ENCODE data around the gene C3AR1. TPM values are rescaled to one million over a fixed set of nuclear protein-coding genes. Genes with fewer than 3 reads are reported as not detected.

C3AR1 gene
- total and polyA plus RNA-seq, 2 of the 13 experiments (the other 11 are each of a cell fraction or from before 2014, with no cell fraction given) = not detected

- CTCF ChIA-PET (ENCODE audit: low intra/inter-chr PET ratio, low total read pairs) = no interaction called here
- ATAC-seq (peak; percentile 93), FAIRE-seq (no peak), DNase-seq (ENCODE audit: low spot score) (peak; percentile 43)
- Histone ChIP-seq H3K36me3 (replicated peaks in 1 of 2; ENCODE audit: control insufficient read depth in 1 of 2, insufficient read depth in 2 of 2, low read length in 2 of 2) (no peaks in the 10 kb centered on the region), H2AFZ (ENCODE audit: low read length) (no peak overlapping the region), H3K79me2 (ENCODE audit: insufficient read depth, low read length) (no peaks in the 10 kb centered on the region), H3K27me3 (ENCODE audit: control insufficient read depth in 1 of 2, insufficient read depth in 2 of 2, low read length in 2 of 2) (peaks cover 0 to 13% of the 10 kb centered on the region in 2 experiments; a peak in 1 of 5 replicates), H3K4me2 (ENCODE audit: low read depth, low read length) (peak overlapping the region; percentile 74), H4K20me1 (ENCODE audit: insufficient read depth, low read length) (no peaks in the 10 kb centered on the region), H3K9ac (ENCODE audit: insufficient read depth, low read depth, low read length) (no peak overlapping the region), H3K9me3 (ENCODE audit: low read length) (no peaks in the 10 kb centered on the region), H3K4me1 (ENCODE audit: insufficient read depth, low read length) (peaks cover 6% of the 10 kb centered on the region), H3K4me3 (replicated peaks in 1 of 3; ENCODE audit: insufficient read depth in 1 of 3, low read depth in 2 of 3, low read length in 3 of 3) (peak overlapping the region; percentile 26 to 65 (median 54); a peak in 5 of 6 replicates), H3K27ac (ENCODE audit: extremely low read length, insufficient read depth, low read length) (no peak overlapping the region)
- 44% methylated on average over 32 of the region's 58 CpGs for WGBS (ENCODE audit: low lambda C conversion rate)
- no TSS peak for BruUV-seq (replicated peaks)
- POLR2A ChIA-PET = no interaction called here
- intact Hi-C loops (cut with micrococcal nuclease; ENCODE audit: unreplicated experiment) (no loop called here), in situ Hi-C loops (cut with HindIII; ENCODE audit: extremely low pct_ligation_motif_present, low pct_unique_long_range_greater_than_20kb) (no loop called here)
- no peak for TF ChIP-seq NR2F2 (IDR thresholded peaks at IDR 0.05; ENCODE audit: borderline replicate concordance, low read depth)
- TF ChIP-seq IKZF4 (CRISPR knock-in tag; IDR thresholded peaks at IDR 0.05; ENCODE audit: borderline replicate concordance, low read depth, not compliant biosample characterization) = no peak
- TF ChIP-seq ZNF703 (CRISPR knock-in tag; IDR thresholded peaks at IDR 0.05; ENCODE audit: borderline replicate concordance) = no peak
- peak; percentile 67 for TF ChIP-seq ZNF687 (CRISPR knock-in tag; IDR thresholded peaks at IDR 0.05)
- TF ChIP-seq ZNF574 (CRISPR knock-in tag; IDR thresholded peaks at IDR 0.05) = 0 out of 2 replicates have a peak, but pooled peaks have one; percentile 15
- TF ChIP-seq UBTF (CRISPR knock-in tag; IDR thresholded peaks at IDR 0.05) = peak; percentile 22; the same call in 1 of the 2 replicates
- TF ChIP-seq GABPB1 (CRISPR knock-in tag; IDR thresholded peaks at IDR 0.05) = 0 out of 2 replicates have a peak, but pooled peaks have one; percentile 14
- TF ChIP-seq ZNF800 (CRISPR knock-in tag; IDR thresholded peaks at IDR 0.05) = 0 out of 2 replicates have a peak, but pooled peaks have one; percentile 38
- TF ChIP-seq MTA1 (CRISPR knock-in tag; IDR thresholded peaks at IDR 0.05; ENCODE audit: borderline replicate concordance) = peak; percentile 15; the same call in 1 of the 2 replicates
- TF ChIP-seq ZFY (CRISPR knock-in tag; IDR thresholded peaks at IDR 0.05) = 0 out of 2 replicates have a peak, but pooled peaks have one; percentile 18
Observed at GRCh38 chr12:8018666-8019581, 47.2 kb downstream of the C3AR1 start.

Measured in HepG2 (cell line).